Fibroblast of the aortic adventitia (primary cell): ENCODE results near the gene BABAM2. TPM values are rescaled to one million over a fixed set of nuclear protein-coding genes. Genes with fewer than 3 reads are reported as not detected.

ENCODE experiments used
- DNase-seq: peaks from one replicate; pipeline ENCODE4 v3.0.0-alpha.2; 2010; ENCODE audit warnings: low read depth
- H3K4me3 ChIP-seq: 2 replicates; pipeline ENCODE4 v1.5.1; 2011; ENCODE audit warnings: low read depth, mild to moderate bottlenecking, control low read depth, low read length, moderate library complexity
- total RNA-seq: library from RNA; depleted of rRNA; stranded (reverse); fragments of >200 nt; gene quantifications from 2 replicates; pipeline ENCODE4 v1.2.3, GENCODE V29; 2012; ENCODE audit warnings: low replicate concordance
- TF ChIP-seq, protein P1 (sequence below): IDR thresholded peaks from 2 replicates; pipeline ENCODE4 v1.5.1; 2011; ENCODE audit warnings: mild to moderate bottlenecking, low read length, control low read depth, inconsistent platforms; ENCODE audit not compliant: insufficient read depth

The BABAM2 gene
- total RNA-seq, 1 donor: 45.3 TPM

GRCh38 chr2:28165087-28165635 is 274.6 kb downstream of the BABAM2 start:
- TF ChIP-seq, protein P1, sequence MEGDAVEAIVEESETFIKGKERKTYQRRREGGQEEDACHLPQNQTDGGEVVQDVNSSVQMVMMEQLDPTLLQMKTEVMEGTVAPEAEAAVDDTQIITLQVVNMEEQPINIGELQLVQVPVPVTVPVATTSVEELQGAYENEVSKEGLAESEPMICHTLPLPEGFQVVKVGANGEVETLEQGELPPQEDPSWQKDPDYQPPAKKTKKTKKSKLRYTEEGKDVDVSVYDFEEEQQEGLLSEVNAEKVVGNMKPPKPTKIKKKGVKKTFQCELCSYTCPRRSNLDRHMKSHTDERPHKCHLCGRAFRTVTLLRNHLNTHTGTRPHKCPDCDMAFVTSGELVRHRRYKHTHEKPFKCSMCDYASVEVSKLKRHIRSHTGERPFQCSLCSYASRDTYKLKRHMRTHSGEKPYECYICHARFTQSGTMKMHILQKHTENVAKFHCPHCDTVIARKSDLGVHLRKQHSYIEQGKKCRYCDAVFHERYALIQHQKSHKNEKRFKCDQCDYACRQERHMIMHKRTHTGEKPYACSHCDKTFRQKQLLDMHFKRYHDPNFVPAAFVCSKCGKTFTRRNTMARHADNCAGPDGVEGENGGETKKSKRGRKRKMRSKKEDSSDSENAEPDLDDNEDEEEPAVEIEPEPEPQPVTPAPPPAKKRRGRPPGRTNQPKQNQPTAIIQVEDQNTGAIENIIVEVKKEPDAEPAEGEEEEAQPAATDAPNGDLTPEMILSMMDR: no peak
- peak; percentile 20 for DNase-seq

GRCh38 chr2:28166956-28167355 is 276.4 kb downstream of the BABAM2 start:
- no peak overlapping the region for H3K4me3 ChIP-seq
- DNase-seq: peak; percentile 40
- TF ChIP-seq, protein P1: no peak

More at GRCh38 chr2:28165087-28165635, 274.6 kb downstream of the BABAM2 start:
- no peak overlapping the region for H3K4me3 ChIP-seq

DNA sequence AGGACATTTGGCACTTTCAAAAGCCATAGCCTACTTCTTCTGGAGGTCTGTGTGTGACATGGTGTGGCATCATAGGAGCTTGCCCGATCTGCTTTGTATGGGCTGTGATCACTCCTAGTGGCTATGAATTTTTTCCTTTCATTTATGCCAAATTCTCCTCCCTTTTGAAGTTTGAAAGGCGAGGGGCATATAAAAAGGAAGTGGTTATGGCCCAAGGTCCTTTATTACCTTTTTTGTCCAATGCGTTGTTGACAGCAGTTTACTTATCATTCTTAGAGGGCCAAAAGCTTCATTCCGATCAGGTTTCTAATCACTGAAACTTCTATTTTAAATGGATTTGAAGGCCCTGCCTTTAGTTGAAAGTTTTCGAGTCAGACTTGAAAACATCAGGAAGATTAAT is 277.8 kb downstream of the BABAM2 start:
- DNase-seq: no peak
- TF ChIP-seq, protein P1: no peak
- no peak overlapping the region for H3K4me3 ChIP-seq

GRCh38 chr2:28169492-28169891 is 279.0 kb downstream of the BABAM2 start:
- TF ChIP-seq, protein P1: no peak
- H3K4me3 ChIP-seq: no peak overlapping the region
- DNase-seq: no peak

GRCh38 chr2:28172114-28172898 is 281.8 kb downstream of the BABAM2 start:
- TF ChIP-seq, protein P1: no peak
- DNase-seq: peak; percentile 40
- no peak overlapping the region for H3K4me3 ChIP-seq

DNA sequence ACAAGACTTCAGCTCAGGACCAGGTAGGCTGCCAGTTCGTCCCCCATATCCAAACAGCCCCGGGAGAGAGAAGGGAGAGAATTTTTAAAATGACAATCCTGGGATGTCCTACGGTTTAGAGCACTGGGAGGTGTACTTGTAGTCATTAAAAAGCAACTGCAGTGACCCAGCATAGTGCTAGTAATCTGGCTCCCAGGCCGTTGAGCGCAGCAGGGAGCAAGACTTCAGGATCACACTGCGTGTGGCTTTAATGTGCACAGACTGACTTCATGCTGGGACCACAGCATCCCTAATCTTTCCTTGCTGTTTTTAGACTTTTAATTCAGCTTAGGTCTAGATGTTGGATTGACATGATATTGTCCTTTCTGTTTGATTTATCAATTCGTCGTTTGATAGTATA is 282.8 kb downstream of the BABAM2 start:
- no peak overlapping the region for H3K4me3 ChIP-seq
- TF ChIP-seq, protein P1: no peak
- DNase-seq: no peak
